ENCODE data around the gene CLIC4.
"Not testable (repeated sequence)": the region's sequence is repeated elsewhere in the genome, so short reads cannot be mapped to it uniquely, and the experiment has no call there.

CLIC4 gene

GRCh38 chr1:24744911-24745710 is at the start of gene CLIC4:
Gene CLIC4, plus strand, starts transcription at chr1:24745447. Its CDS starts 107 bp downstream, at chr1:24745554.
- DNase-seq (ENCODE audit: extremely low read depth, low read depth), result peak; percentile 98
- peak; percentile 27 for TF ChIP-seq CTCF (IDR thresholded peaks at IDR 0.05; ENCODE audit: low read depth, low read length)

GRCh38 chr1:24696041-24696755 is 49.0 kb upstream of the CLIC4 start:
- no peak for DNase-seq (ENCODE audit: extremely low read depth, low read depth)
- TF ChIP-seq CTCF (IDR thresholded peaks at IDR 0.05; ENCODE audit: low read depth, low read length), result no peak

GRCh38 chr1:24696756-24697330 is 48.4 kb upstream of the CLIC4 start:
- no peak for TF ChIP-seq CTCF (IDR thresholded peaks at IDR 0.05; ENCODE audit: low read depth, low read length)
- no peak for DNase-seq (ENCODE audit: extremely low read depth, low read depth)

- DNase-seq (ENCODE audit: extremely low read depth, low read depth), result not testable (repeated sequence)
Measured at GRCh38 chr1:24697453-24698001, 47.7 kb upstream of the CLIC4 start.

- DNase-seq (ENCODE audit: extremely low read depth, low read depth), result not testable (repeated sequence)
Measured at GRCh38 chr1:24698326-24698725, 46.9 kb upstream of the CLIC4 start.

GRCh38 chr1:24699628-24700027 is 45.6 kb upstream of the CLIC4 start:
- TF ChIP-seq CTCF (IDR thresholded peaks at IDR 0.05; ENCODE audit: low read depth, low read length), result no peak
- no peak for DNase-seq (ENCODE audit: extremely low read depth, low read depth)

GRCh38 chr1:24702511-24703293 is 42.5 kb upstream of the CLIC4 start:
- no peak for DNase-seq (ENCODE audit: extremely low read depth, low read depth)
- no peak for TF ChIP-seq CTCF (IDR thresholded peaks at IDR 0.05; ENCODE audit: low read depth, low read length)

Data from AG09319 (cell line).